ENCODE results near the gene ZNF474.

The ZNF474 gene

DNA sequence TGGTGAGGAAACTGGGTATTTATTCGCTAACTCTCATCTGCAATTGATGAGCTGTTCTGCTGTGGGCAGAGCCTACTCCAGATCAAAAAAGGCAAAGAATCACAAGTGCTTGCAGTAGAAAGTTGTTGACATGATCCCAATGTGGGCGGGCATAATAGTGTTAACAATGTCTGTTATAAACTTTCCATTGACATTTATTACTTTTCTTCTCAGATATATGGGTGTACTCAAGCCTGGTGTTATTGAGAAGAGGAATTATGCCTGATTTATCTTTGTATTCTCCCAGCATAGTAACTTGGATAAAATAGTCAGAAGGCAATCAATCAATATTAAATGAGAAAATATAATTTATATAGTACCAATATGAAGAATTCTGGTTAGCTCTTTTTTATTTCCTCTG lies 47.8 kb downstream of the ZNF474 start:
- TF ChIP-seq, protein P1, sequence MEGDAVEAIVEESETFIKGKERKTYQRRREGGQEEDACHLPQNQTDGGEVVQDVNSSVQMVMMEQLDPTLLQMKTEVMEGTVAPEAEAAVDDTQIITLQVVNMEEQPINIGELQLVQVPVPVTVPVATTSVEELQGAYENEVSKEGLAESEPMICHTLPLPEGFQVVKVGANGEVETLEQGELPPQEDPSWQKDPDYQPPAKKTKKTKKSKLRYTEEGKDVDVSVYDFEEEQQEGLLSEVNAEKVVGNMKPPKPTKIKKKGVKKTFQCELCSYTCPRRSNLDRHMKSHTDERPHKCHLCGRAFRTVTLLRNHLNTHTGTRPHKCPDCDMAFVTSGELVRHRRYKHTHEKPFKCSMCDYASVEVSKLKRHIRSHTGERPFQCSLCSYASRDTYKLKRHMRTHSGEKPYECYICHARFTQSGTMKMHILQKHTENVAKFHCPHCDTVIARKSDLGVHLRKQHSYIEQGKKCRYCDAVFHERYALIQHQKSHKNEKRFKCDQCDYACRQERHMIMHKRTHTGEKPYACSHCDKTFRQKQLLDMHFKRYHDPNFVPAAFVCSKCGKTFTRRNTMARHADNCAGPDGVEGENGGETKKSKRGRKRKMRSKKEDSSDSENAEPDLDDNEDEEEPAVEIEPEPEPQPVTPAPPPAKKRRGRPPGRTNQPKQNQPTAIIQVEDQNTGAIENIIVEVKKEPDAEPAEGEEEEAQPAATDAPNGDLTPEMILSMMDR (conservative IDR thresholded peaks at IDR 0.05), result no peak

DNA sequence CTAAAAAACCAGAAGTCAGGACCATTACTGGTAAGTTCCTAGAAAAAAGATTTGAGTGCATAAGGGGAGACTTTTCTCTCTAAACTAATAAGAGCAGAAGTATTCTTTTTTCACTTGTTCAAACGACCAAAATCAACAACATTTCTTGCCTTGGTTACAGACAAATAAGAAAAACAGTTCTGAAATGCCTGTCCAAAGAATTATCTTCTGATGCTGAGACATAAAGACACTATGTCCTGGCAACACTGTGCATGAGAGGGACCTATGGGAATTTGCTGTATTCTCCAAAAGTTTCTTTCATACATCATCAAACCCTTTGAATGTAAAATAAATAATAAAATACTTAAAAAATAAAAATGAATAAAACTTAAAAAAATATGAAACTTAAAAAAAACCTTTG lies 50.4 kb downstream of the ZNF474 start:
- TF ChIP-seq, protein P1 (conservative IDR thresholded peaks at IDR 0.05), result no peak
- no peak overlapping the region for H3K27ac ChIP-seq

More for the DNA sequence above, 47.8 kb downstream of the ZNF474 start:
- no peak overlapping the region for H3K27ac ChIP-seq

DNA sequence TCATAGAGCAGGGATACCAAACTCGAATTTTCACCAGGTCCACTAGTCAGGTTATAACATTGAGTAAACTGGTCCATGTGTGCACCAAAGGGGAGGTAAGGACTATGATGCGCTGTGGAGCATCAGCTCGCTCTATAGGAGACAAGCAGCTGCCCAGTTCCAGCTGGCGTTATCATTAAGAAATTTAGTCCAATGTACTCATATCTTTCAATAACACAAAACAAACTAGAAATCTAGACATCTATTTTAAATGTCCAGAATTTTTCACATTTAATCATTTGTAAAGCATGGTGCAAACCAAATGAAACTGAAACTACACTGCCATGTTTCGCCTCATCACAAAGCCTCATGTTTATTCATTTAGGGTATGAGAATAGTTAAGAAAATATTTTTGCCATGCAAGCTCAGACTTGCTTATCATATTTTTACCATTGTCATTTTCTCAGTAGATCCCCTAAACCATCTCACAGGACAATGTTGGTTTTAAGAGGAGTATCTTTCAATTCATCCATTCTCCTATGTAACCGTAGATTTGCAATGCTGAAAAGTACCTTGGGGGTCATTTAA lies 50.9 kb downstream of the ZNF474 start:
- TF ChIP-seq, protein P1 (conservative IDR thresholded peaks at IDR 0.05), result no peak
- no peak overlapping the region for H3K27ac ChIP-seq

DNA sequence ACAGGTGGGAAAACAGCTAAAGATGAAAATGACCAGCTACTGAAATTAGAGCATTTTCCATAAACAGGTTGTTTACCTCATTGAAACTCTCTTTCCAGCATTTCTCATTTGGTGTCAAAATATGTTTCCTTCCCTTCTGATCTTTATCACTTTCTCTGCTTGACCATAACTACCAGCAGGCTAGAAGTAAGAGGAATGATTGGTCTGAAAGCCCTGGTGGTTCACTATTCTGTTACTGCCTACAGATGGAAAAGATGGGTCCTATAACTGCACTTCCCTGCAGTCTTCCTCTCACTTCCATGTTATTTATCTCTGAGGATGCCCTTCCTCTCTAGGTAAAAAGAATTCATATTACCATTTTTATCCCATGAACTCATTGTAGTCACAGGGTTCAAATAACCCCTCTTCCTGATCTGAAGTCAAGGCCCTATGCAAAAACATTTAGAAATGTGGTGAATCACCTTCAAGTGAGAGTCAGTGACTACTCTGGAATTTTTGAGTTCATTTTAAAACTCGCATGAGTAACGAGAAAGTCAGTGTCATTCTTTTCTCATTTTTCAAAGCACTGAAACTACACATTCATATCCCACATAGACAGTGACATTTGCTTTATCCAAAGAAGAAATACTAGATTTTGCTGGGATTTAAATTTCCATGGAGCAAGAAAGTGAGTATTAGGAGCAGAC lies 51.7 kb downstream of the ZNF474 start:
- TF ChIP-seq, protein P1 (conservative IDR thresholded peaks at IDR 0.05), result no peak
- H3K27ac ChIP-seq, result no peak overlapping the region

GRCh38 chr5:122181863-122182262 lies 52.5 kb downstream of the ZNF474 start:
- TF ChIP-seq, protein P1 (conservative IDR thresholded peaks at IDR 0.05), result no peak
- H3K27ac ChIP-seq, result no peak overlapping the region

GRCh38 chr5:122182491-122182921 lies 53.2 kb downstream of the ZNF474 start:
- H3K27ac ChIP-seq, result no peak overlapping the region
- TF ChIP-seq, protein P1 (conservative IDR thresholded peaks at IDR 0.05), result no peak

- H3K27ac ChIP-seq, result no peak overlapping the region
- TF ChIP-seq, protein P1 (conservative IDR thresholded peaks at IDR 0.05), result no peak
These were observed 53.9 kb downstream of the ZNF474 start for GRCh38 chr5:122183098-122183787.

All from VCaP (cell line).